K562 (cell line): ENCODE measurements around the gene CDR2L. TPM values are rescaled to one million over a fixed set of nuclear protein-coding genes. Genes with fewer than 3 reads are reported as not detected.

Source experiments
- CHD2 ChIP-seq: IDR thresholded peaks from 2 replicates; pipeline ENCODE4 v1.6.1; 2011; ENCODE audit warnings: low read depth, low read length
- E2F5 ChIP-seq: sonication (generic); formaldehyde crosslinking; IDR thresholded peaks from 2 replicates; pipeline ENCODE4 v1.8.0; 2022; ENCODE audit warnings: mild to moderate bottlenecking, missing genetic modification reagents
- FOS ChIP-seq: IDR thresholded peaks from 3 replicates; pipeline ENCODE4 v1.6.1; 2011; ENCODE audit not compliant: insufficient read length; ENCODE audit errors: extremely low read depth
- JUN ChIP-seq, 2 experiments: sonication (generic) in 1 of 2; formaldehyde crosslinking in 1 of 2; IDR thresholded peaks; 2 replicates each; pipeline versions ENCODE4 v1.6.1 to v1.8.0; 2012 to 2022; ENCODE audit warnings: borderline replicate concordance in 2 of 2, mild to moderate bottlenecking in 2 of 2, improper control_type of control experiment in 1 of 2, low read depth in 1 of 2, low read length in 1 of 2, missing genetic modification reagents in 1 of 2
- JUND ChIP-seq, 2 experiments: IDR thresholded peaks; 2 replicates in 1 of 2; 3 replicates in 1 of 2; pipeline ENCODE4 v1.6.1; 2011; ENCODE audit warnings: borderline replicate concordance in 2 of 2, low read depth in 2 of 2, low read length in 2 of 2, improper control_type of control experiment in 1 of 2, missing biosample characterization in 1 of 2, missing genetic modification characterization in 1 of 2, missing genetic modification reagents in 1 of 2
- KLF1 ChIP-seq: fragments of 450-650 bp; IDR thresholded peaks from 2 replicates; pipeline ENCODE4 v1.6.1; 2016; ENCODE audit warnings: missing genetic modification characterization, missing compliant biosample characterization
- MAZ ChIP-seq, 2 experiments: fragments of 450-650 bp in 1 of 2; sonication (generic) in 1 of 2; formaldehyde crosslinking; IDR thresholded peaks in 1 of 2; conservative IDR thresholded peaks in 1 of 2; 2 replicates each; pipeline versions ENCODE4 v1.4.0 to v1.5.0; 2020; ENCODE audit warnings: mild to moderate bottlenecking in 1 of 2, missing genetic modification reagents in 1 of 2
- MLX ChIP-seq, 2 experiments: fragments of 450-650 bp in 1 of 2; sonication (generic) in 1 of 2; formaldehyde crosslinking; conservative IDR thresholded peaks; 2 replicates each; pipeline versions ENCODE4 v1.4.0 to v1.8.1; 2020 to 2022; ENCODE audit warnings: mild to moderate bottlenecking in 1 of 2, missing genetic modification reagents in 1 of 2
- MTA1 ChIP-seq: fragments of 450-650 bp; IDR thresholded peaks from 2 replicates; pipeline ENCODE4 v1.6.1; 2017; ENCODE audit warnings: borderline replicate concordance
- MXI1 ChIP-seq: IDR thresholded peaks from 2 replicates; pipeline ENCODE4 v1.6.1; 2011; ENCODE audit warnings: low read depth, mild to moderate bottlenecking, improper control_type of control experiment, low read length
- MYNN ChIP-seq, 2 experiments: sonication (generic); formaldehyde crosslinking in 1 of 2; IDR thresholded peaks; 2 replicates each; pipeline versions ENCODE4 v1.5.0 to v1.6.1; 2016 to 2020; ENCODE audit warnings: antibody characterized with exemption in 1 of 2, missing genetic modification reagents in 1 of 2
- NUFIP1 ChIP-seq: fragments of 450-650 bp; IDR thresholded peaks from 2 replicates; pipeline ENCODE4 v1.6.1; 2018; ENCODE audit not compliant: partially characterized antibody
- PHF8 ChIP-seq: fragments of 200-600 bp; sonication (generic); IDR thresholded peaks from 2 replicates; pipeline ENCODE4 v1.6.1; 2012; ENCODE audit warnings: mixed run types, mild to moderate bottlenecking, inconsistent platforms, low read length, moderate library complexity, borderline replicate concordance
- RAD51 ChIP-seq: fragments of 450-650 bp; IDR thresholded peaks from 2 replicates; pipeline ENCODE4 v1.7.1; 2016; ENCODE audit warnings: low read depth, mild to moderate bottlenecking, borderline replicate concordance
- RB1 ChIP-seq: fragments of 450-650 bp; IDR thresholded peaks from 2 replicates; pipeline ENCODE4 v1.6.1; 2017; ENCODE audit warnings: low read depth, mild to moderate bottlenecking
- SOX6 ChIP-seq: fragments of 450-650 bp; IDR thresholded peaks from 2 replicates; pipeline ENCODE4 v1.6.1; 2014; ENCODE audit warnings: mild to moderate bottlenecking
- ZNF655 ChIP-seq: fragments of 250-450 bp; sonication (Bioruptor Pico); IDR thresholded peaks from 2 replicates; pipeline ENCODE4 v1.5.0; 2021
- polyA plus RNA-seq, 8 experiments: library from polyadenylated mRNA; depleted of rRNA in 4 of 8; stranded (reverse) in 5 of 8; unstranded in 3 of 8; fragments of >200 nt; fragmentation: Nextera tagmentation in 2 of 8; fragmentation: Illumina TruSeq in 1 of 8; extraction: Ambion mirVana in 2 of 8; extraction: Trizol in 1 of 8; gene quantifications; 2 replicates each; pipeline versions ENCODE4 v1.2.1 to v1.2.3, GENCODE V29; 2011 to 2014; ENCODE audit warnings: inconsistent platforms in 1 of 8, missing spikeins in 1 of 8
- total RNA-seq, 7 experiments: library from RNA; depleted of rRNA in 6 of 7; stranded (reverse); fragments of >200 nt in 6 of 7; fragmentation: Illumina TruSeq in 2 of 7; extraction: Trizol in 2 of 7; gene quantifications; 2 replicates each; pipeline versions ENCODE4 v1.2.1 to v1.2.3, GENCODE V29; 2011 to 2021; ENCODE audit warnings: low replicate concordance in 1 of 7
- TF ChIP-seq, protein P1 (sequence below): fragments of 450-650 bp; IDR thresholded peaks from 2 replicates; pipeline ENCODE4 v1.6.1; 2017; ENCODE audit warnings: antibody characterized with exemption
- TF ChIP-seq, protein P2 (sequence below): sonication (generic); formaldehyde crosslinking; IDR thresholded peaks from 2 replicates; pipeline ENCODE4 v1.8.1; 2023; ENCODE audit warnings: mild to moderate bottlenecking, missing genetic modification reagents, moderate library complexity

Gene CDR2L
- total and polyA plus RNA-seq, 9 of the 15 experiments (the other 6 are each of a cell fraction or from before 2014, with no cell fraction given), result 2.7 to 16.0 (median 7.3) TPM

DNA sequence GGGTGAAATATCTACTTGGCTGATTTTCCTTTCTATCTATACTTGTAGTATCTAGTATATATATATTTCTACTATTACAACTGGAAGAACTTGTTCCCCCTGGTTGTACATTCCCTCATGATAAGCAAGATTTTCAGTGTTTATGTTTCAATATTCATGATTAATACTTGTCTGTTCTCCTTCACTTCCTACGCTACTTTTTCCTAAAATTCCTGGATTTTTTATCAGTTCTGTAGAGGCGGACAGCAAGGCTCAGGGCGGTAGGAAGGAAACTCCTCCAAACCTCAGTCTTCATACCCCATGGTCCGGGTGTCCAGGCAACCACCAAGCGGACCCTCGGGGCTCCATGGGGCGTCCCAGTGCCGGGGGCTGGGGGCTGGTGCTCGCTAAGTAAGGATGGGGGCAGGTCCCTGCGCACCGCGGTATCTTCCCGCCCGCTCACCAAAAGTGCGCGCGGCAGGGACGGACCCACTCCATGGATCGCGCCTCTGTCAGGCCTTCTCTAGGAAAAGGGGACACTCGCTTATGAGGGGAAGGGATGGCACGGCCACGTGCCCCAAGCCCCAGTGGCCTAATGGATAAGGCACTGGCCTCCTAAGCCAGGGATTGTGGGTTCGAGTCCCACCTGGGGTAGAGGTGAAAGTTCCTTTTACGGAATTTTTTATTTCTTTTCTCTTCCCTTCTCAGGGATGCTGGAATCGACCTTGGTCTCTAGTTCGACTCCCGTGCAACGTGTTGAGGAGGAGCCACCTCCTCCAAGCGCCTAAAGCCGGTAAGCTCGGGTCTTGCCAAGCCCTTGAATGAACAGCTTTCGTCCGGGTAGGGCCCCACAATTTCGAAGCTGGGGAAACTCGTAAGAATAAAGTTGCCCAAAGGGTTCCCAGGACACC lies 46.2 kb downstream of the CDR2L start (continued):
- TF ChIP-seq JUN (IDR thresholded peaks at IDR 0.05; ENCODE audit: borderline replicate concordance, low read depth, low read length) (peak; percentile 63; the same call in 1 of the 2 replicates), JUN (CRISPR knock-in tag; IDR thresholded peaks at IDR 0.05; ENCODE audit: borderline replicate concordance) (no peak), RAD51 (peak; percentile 73), SOX6 (0 out of 2 replicates have a peak, but pooled peaks have one; percentile 38), NUFIP1 (peak; percentile 55), FOS (no peak), MAZ (CRISPR knock-in tag; conservative IDR thresholded peaks at IDR 0.05 in 1 of 2, IDR thresholded peaks at IDR 0.05 in 1 of 2) (peak; percentile 27 to 41; a peak in 2 of 4 replicates), PHF8 (peak; percentile 20; the same call in 1 of the 2 replicates), E2F5 (peak; percentile 6; the same call in 1 of the 2 replicates), KLF1 (tag) (no peak), ZNF655 (no peak), MYNN (IDR thresholded peaks at IDR 0.05) (0 out of 2 replicates have a peak, but pooled peaks have one; percentile 10), MYNN (CRISPR knock-in tag; IDR thresholded peaks at IDR 0.05) (no peak), CHD2 (peak; percentile 42; the same call in 1 of the 2 replicates), RB1 (peak; percentile 91), MLX (CRISPR knock-in tag; conservative IDR thresholded peaks at IDR 0.05) (no peak), JUND (IDR thresholded peaks at IDR 0.05; ENCODE audit: borderline replicate concordance, low read depth, low read length) (peak; percentile 62), JUND (tag; IDR thresholded peaks at IDR 0.05; ENCODE audit: borderline replicate concordance, low read depth, low read length) (peak; percentile 22; the same call in 1 of the 3 replicates), MXI1 (peak; percentile 61), MTA1 (no peak)
- TF ChIP-seq, protein P1, sequence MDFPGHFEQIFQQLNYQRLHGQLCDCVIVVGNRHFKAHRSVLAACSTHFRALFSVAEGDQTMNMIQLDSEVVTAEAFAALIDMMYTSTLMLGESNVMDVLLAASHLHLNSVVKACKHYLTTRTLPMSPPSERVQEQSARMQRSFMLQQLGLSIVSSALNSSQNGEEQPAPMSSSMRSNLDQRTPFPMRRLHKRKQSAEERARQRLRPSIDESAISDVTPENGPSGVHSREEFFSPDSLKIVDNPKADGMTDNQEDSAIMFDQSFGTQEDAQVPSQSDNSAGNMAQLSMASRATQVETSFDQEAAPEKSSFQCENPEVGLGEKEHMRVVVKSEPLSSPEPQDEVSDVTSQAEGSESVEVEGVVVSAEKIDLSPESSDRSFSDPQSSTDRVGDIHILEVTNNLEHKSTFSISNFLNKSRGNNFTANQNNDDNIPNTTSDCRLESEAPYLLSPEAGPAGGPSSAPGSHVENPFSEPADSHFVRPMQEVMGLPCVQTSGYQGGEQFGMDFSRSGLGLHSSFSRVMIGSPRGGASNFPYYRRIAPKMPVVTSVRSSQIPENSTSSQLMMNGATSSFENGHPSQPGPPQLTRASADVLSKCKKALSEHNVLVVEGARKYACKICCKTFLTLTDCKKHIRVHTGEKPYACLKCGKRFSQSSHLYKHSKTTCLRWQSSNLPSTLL, result no peak
- TF ChIP-seq, protein P2, sequence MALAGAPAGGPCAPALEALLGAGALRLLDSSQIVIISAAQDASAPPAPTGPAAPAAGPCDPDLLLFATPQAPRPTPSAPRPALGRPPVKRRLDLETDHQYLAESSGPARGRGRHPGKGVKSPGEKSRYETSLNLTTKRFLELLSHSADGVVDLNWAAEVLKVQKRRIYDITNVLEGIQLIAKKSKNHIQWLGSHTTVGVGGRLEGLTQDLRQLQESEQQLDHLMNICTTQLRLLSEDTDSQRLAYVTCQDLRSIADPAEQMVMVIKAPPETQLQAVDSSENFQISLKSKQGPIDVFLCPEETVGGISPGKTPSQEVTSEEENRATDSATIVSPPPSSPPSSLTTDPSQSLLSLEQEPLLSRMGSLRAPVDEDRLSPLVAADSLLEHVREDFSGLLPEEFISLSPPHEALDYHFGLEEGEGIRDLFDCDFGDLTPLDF, result peak; percentile 56; the same call in 1 of the 2 replicates
